Right ventricle myocardium inferior (tissue), 1 donor: Measurements from ENCODE around the gene VPS37C. TPM values are rescaled to one million over a fixed set of nuclear protein-coding genes. Genes with fewer than 3 reads are reported as not detected.
"Not testable (repeated sequence)": the region's sequence is repeated elsewhere in the genome, so short reads cannot be mapped to it uniquely, and the experiment has no call there.

Source experiments
- ATAC-seq: fragments of 200-7000 bp; cut with Tn5 transposase; one replicate; pipeline ENCODE4 v1.9.1; 2020; ENCODE audit warnings: mild to moderate bottlenecking, moderate library complexity
- DNase-seq: peaks from one replicate; pipeline ENCODE4 v3.0.0; 2021; ENCODE audit errors: missing footprints
- intact Hi-C: fragments of 100-400 bp; cut with DNase I; formaldehyde crosslinking; loops from one replicate; pipeline ENCODE4 v1.11.0; 2022
- total RNA-seq: library from RNA; stranded (reverse); fragmentation: NEBNext Ultra II Directional; extraction: Animal tissue kit (Norgen Biotek cat#: 25700); gene quantifications from one replicate; pipeline ENCODE4 v1.2.1, GENCODE V29; 2021
- donor health status: DM: no; HTN: yes; CAD: no; lungs with severe emphysema.

VPS37C gene
- total RNA-seq, 1 donor from 2014 or later, result 16.5 TPM

- intact Hi-C loops, result no loop called here
- no peak for DNase-seq
- ATAC-seq, result no peak
Observed at GRCh38 chr11:61183645-61184044, 22.4 kb upstream of the VPS37C start.

- no peak for DNase-seq
- ATAC-seq, result no peak
- intact Hi-C loops, result no loop called here
Observed at GRCh38 chr11:61181489-61181888, 20.3 kb upstream of the VPS37C start.

- intact Hi-C loops, DNase-seq, ATAC-seq: not testable (repeated sequence)
Observed at GRCh38 chr11:61180205-61180604, 19.0 kb upstream of the VPS37C start.

- intact Hi-C loops, result no loop called here
- DNase-seq, result no peak
- ATAC-seq, result no peak
Observed at GRCh38 chr11:61176446-61176845, 15.2 kb upstream of the VPS37C start.

- ATAC-seq (no peak), DNase-seq (no peak)
- intact Hi-C loops, result no loop called here
Observed at GRCh38 chr11:61174949-61175348, 13.7 kb upstream of the VPS37C start.

GRCh38 chr11:61174273-61174672 lies 13.0 kb upstream of the VPS37C start:
- DNase-seq, result no peak
- no peak for ATAC-seq
- intact Hi-C loops, result no loop called here

- ATAC-seq (no peak), DNase-seq (no peak)
- intact Hi-C loops, result no loop called here
Observed at GRCh38 chr11:61173456-61173855, 12.2 kb upstream of the VPS37C start.

- intact Hi-C loops, result no loop called here
- no peak for DNase-seq
- no peak for ATAC-seq
Observed at GRCh38 chr11:61172888-61173287, 11.7 kb upstream of the VPS37C start.

- DNase-seq (no peak), ATAC-seq (no peak)
- intact Hi-C loops, result no loop called here
Observed at GRCh38 chr11:61172356-61172755, 11.1 kb upstream of the VPS37C start.

- intact Hi-C loops, result no loop called here
- ATAC-seq (no peak), DNase-seq (no peak)
Observed at GRCh38 chr11:61171907-61172306, 10.7 kb upstream of the VPS37C start.

- no peak for ATAC-seq
- intact Hi-C loops, result no loop called here
Observed at GRCh38 chr11:61170566-61170965, 9.3 kb upstream of the VPS37C start.

GRCh38 chr11:61168800-61169199 lies 7.6 kb upstream of the VPS37C start:
- intact Hi-C loops, result no loop called here
- ATAC-seq (no peak), DNase-seq (no peak)

More at GRCh38 chr11:61170566-61170965, 9.3 kb upstream of the VPS37C start:
- no peak for DNase-seq

GRCh38 chr11:61168042-61168688 lies 6.9 kb upstream of the VPS37C start:
- DNase-seq, result no peak
- intact Hi-C loops, result no loop called here
- ATAC-seq, result no peak

GRCh38 chr11:61166331-61166730 lies 5.1 kb upstream of the VPS37C start:
- ATAC-seq, intact Hi-C loops, DNase-seq: not testable (repeated sequence)

- ATAC-seq, DNase-seq, intact Hi-C loops: not testable (repeated sequence)
Observed at GRCh38 chr11:61165785-61166184, 4.6 kb upstream of the VPS37C start.

GRCh38 chr11:61164606-61165424 lies 3.6 kb upstream of the VPS37C start:
- DNase-seq, result no peak
- intact Hi-C loops, result no loop called here
- no peak for ATAC-seq

- DNase-seq (no peak), ATAC-seq (no peak)
- intact Hi-C loops, result no loop called here
Observed at GRCh38 chr11:61163714-61164605, 2.7 kb upstream of the VPS37C start.

- intact Hi-C loops, result no loop called here
- DNase-seq, result no peak
- ATAC-seq, result no peak
Observed at GRCh38 chr11:61163021-61163420, 1.8 kb upstream of the VPS37C start.
